Stimulated activated CD4-positive, alpha-beta T cell treated with anti-CD3 and anti-CD28 coated beads, Interleukin-15, amount 100 ng/mL, for 48 hours (primary cell): Measurements from ENCODE around the gene RAB34.
A peak's percentile ranks its signal among the peaks of the same experiment; 100 is the strongest.
"Not testable (repeated sequence)": the region's sequence is repeated elsewhere in the genome, so short reads cannot be mapped to it uniquely, and the experiment has no call there.

Experiments
- DNase-seq, 2 donors: peaks; one replicate each; pipeline ENCODE4 v3.0.0-alpha.2; 2020; ENCODE audit warnings: low read depth in 2 of 2

RAB34 gene

GRCh38 chr17:28746611-28747050, 29.0 kb upstream of the RAB34 start:
- no peak for DNase-seq

GRCh38 chr17:28745786-28746411, 28.2 kb upstream of the RAB34 start:
- no peak for DNase-seq

GRCh38 chr17:28744972-28745785, 27.5 kb upstream of the RAB34 start:
- DNase-seq = peak in 1 of 2 donors; percentile 17

- DNase-seq = peak in 1 of 2 donors; percentile 53
Measured at GRCh38 chr17:28744104-28744971, 26.7 kb upstream of the RAB34 start.

GRCh38 chr17:28743243-28744103, 25.8 kb upstream of the RAB34 start, which contains the start of gene TRAF4:
TRAF4 (plus strand) TSS chr17:28744011; CDS start chr17:28744113, 102 bp downstream.
- DNase-seq = peak in 1 of 2 donors; percentile 74

- no peak for DNase-seq
Measured at GRCh38 chr17:28741358-28742349, 24.0 kb upstream of the RAB34 start.

- DNase-seq = no peak
Measured at GRCh38 chr17:28740406-28741357, 23.0 kb upstream of the RAB34 start.

- DNase-seq = no peak
Measured at GRCh38 chr17:28738680-28739384, 21.2 kb upstream of the RAB34 start.

- no peak for DNase-seq
Measured at GRCh38 chr17:28737770-28738679, 20.4 kb upstream of the RAB34 start.

- DNase-seq = no peak
Measured at GRCh38 chr17:28737316-28737715, 19.6 kb upstream of the RAB34 start.

GRCh38 chr17:28735913-28736769, 18.5 kb upstream of the RAB34 start:
- DNase-seq = not testable (repeated sequence)

- DNase-seq = no peak
Measured at GRCh38 chr17:28735242-28735722, 17.6 kb upstream of the RAB34 start.

- no peak for DNase-seq
Measured at GRCh38 chr17:28734712-28735241, 17.1 kb upstream of the RAB34 start.

- no peak for DNase-seq
Measured at GRCh38 chr17:28733346-28733745, 15.7 kb upstream of the RAB34 start.

GRCh38 chr17:28729950-28730330, 12.3 kb upstream of the RAB34 start:
- DNase-seq = no peak
